HT-29 (cell line): ENCODE measurements around the gene SP3. TPM values are rescaled to one million over a fixed set of nuclear protein-coding genes. Genes with fewer than 3 reads are reported as not detected.

ENCODE experiments used
- DNase-seq: peaks from one replicate; pipeline ENCODE4 v3.0.0-alpha.2; 2015; ENCODE audit warnings: low spot score
- total RNA-seq: library from RNA; depleted of rRNA; stranded (reverse); fragments of >200 nt; shearing (Covaris generic); gene quantifications from 2 replicates; pipeline ENCODE4 v1.2.3, GENCODE V29; 2014

Gene SP3
- total RNA-seq, 1 experiment from 2014 or later: 102 TPM

DNA sequence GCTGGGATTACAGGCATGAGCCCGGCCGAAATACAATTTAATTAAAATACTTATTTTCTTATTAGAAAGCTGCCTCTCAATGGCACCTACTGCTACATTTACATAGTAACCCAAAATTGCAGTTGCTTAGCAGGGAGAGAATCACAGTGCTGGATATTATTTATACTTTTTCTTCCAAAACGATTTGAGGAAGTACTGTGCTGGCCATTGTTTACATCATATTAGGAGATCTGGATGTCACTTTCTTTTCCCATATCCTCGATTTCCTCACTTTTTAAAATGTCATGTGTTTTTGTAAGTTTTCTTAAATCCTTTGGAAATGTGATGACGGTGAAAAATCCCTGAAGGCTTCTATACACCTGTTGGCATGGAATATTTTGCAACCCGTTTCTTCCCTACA, 3.4 kb upstream of the SP3 start:
- no peak for DNase-seq

DNA sequence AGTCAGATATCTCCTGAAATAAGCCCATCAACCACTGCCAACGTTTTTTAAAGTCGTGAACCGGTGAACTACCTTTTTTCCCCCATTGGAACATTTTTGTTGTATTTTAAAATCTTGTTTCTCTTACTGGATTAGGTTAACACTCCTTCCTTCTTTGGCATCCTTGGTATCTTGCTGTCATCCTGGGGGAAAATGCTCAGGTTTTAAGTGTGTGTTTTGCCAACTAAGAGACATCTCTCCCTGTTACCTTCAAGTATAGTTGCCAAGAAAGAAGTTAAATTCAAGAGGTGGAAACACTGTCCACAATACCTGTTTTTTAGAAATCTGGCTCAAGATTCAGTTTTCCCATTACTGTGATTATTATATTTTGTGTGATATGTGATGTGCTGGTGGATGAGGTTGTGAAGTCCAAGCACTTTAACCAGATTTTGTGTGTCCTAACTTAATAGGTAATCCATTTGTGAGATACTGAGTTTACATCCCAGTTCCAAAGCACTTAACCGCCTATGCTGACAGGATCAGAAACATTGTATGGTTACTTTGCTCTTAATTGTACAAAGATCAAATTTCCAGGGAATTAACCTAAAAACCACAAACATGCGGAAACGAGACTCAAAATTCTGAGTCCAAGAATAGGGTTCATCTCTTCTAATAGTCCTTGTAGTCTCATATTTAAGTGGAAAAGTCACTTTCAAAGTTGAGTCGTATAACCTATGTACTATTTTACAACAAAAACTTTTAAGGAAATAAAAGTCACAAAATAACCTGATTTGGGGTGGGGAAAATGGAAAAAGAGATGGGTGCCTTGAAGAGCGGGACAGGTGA, 1.3 kb upstream of the SP3 start:
- peak; percentile 66 for DNase-seq

DNA sequence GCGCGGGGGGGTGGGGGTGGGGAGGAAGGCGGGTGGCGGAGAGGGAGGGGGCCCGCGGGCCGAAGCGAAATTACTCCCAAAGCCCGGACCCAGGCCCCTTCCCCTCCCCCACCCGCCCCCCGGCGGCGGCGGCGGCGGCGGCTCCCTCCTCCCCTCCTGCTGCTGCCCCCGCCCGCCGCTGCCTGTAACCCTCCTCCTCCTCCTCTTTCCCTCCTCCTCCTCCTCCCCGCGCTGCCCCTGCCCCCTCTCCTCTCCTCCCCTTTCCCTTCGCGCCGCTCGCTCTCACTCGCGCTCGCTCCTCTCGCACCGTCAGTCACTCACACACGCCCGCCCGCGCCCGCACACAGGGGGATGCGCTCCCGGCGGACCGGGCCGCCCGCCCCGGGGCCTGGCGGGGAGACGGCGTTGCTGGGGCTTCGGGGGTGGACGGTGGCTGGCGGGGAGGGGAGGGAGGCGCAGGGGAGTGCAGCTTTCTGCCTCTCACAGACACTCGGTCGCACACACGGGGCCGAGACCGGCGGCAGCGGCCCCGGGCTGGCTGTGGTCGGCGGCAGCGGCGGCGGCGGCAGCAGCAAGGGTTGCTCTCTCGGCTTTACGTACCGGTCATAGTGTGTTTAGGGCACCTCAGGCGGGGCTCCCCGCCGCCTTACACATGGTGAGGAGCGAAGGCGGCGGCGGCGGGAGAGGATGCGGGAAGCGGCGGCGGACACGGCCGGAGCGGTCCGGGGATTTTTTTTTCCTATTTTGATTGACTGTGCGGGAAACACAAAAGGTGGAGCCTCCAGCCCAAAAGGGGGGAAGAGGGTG, 405 bp downstream of the SP3 start:
- peak; percentile 70 for DNase-seq

GRCh38 chr2:173963817-173964564, 1.2 kb downstream of the SP3 start:
- DNase-seq: peak; percentile 85

GRCh38 chr2:173963323-173963816, 1.8 kb downstream of the SP3 start:
- peak; percentile 67 for DNase-seq

DNA sequence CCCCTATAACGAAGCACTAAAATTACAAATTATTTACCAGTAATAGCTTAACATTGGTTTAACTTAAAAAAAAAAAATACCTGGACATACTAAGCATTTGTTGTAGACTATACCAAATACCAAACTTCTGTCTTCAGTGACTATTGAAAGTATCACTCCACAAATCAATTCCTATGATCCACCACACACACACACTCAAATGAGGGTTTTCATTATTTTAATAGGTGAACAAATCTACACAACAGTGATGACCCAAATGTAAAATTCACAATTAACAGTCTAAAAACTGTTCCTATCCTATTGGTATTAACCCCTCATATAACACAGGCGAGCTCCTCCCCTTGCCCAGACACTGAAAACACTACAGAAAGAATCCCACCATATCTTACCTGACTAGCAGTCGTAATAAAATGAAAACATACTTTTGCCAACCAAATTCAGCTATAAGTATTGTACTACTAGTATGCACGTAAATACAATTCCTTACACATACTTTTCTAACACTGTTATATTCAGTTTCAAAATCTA, 2.5 kb downstream of the SP3 start:
- DNase-seq: peak; percentile 34

DNA sequence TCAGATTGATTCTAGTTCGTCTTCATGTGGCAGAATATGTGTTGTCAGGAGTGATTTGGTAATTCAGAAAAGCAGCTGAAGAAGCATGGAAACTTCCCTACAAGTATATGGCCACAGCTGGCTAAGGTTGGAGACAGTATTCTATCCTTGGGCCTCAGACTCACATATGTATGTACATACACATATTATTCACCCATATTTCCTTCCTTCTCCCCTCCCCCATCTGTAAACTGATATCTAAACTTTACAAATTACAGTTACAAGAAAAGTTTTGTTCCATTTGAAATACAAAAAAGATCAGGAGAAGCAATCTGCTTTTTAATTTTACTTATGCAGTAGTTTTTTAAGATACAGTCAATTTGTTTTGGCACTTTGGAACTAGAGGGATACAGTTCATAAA, 3.1 kb downstream of the SP3 start:
- DNase-seq: peak; percentile 40

DNA sequence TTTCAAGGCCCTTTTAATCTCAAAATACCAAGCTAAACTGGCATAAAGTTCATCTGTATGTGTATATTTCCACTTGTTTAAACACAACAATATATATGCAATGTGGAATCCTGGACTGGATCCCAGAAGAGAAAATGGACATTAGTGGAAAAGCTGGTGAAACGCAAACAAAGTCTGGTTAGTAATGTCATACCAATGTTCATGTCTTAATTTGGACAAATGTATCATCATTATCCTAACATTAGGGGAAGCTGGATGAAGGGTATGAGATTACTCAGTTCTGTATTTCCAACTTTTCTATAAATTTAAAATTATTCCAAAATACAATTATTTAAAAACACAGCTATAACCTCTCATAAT, 3.8 kb downstream of the SP3 start:
- no peak for DNase-seq

GRCh38 chr2:173959909-173960308, 5.3 kb downstream of the SP3 start:
- no peak for DNase-seq

DNA sequence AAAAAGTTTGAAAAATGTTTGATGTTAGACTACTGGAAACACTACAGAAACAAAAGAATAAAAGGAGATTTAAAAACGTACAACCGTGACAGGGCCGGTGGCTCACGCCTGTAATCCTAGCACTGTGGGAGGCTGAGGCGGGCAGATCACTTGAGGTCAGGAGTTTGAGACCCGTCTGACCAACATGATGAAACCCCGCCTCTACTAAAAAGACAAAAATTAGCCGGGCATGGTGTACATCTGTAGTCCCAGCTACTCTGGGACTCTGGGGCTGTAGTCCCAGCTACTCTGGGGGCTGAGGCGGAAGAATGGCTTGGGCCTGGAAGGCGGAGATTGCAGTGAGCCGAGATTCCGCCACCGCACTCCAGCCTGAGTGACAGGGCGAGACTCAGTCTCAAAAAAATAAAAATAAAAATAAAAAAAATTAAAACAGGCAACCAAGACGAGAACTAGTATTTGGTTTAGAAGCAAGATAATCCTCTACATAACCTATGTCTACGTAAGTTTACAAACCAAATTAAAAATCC, 5.8 kb downstream of the SP3 start:
- DNase-seq: no peak

DNA sequence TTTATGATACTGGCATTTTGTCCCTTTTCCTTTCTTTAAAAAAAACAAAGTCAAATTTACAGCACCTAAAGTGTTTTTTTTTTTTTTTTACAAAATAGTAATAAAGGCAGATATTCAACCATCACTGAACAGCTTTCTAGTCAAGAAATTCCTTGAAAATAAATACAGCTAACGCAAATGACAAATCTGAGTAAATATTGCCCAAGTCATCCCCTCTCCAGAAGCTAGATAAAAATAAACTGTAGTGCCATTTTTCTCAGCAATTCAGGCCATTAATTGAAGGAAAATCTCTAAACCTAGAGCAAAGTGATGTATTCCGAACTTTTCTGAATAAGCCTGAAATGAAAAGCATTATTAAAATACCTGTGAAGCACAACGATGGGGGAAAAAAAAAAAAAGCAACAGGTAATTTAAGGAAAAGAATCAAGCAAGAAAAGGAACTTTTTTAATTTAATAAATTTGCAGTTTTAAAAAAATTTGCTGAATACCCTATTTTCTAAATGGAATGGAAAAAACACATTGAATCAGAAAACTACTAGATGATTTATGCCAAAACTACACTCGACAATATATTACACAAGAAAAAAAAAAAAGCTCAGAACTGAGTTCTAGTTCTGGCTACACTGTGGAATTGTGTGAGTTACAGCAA, 6.9 kb downstream of the SP3 start:
- DNase-seq: no peak

GRCh38 chr2:173957517-173957916, 7.7 kb downstream of the SP3 start:
- no peak for DNase-seq

DNA sequence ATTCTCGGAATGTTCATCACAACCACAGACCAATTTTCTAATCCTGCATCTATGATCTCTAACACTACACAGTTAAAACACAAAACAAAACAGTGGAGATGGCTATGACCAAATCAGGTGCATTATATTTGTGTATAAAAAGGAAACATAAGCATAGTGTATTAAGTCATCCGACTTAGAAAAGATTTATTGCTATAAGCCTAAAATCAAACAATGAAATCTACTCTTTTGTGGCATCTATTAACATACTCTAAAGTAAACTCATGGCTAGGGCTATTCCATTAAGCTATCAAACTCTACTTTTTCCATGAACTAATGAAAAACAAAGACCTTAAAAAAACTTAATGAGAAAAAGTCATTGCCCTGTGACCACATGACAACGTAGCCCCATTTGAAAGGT, 8.7 kb downstream of the SP3 start:
- DNase-seq: no peak

GRCh38 chr2:173955867-173956266, 9.3 kb downstream of the SP3 start:
- DNase-seq: no peak

GRCh38 chr2:173955004-173955403, 10.2 kb downstream of the SP3 start:
- no peak for DNase-seq

DNA sequence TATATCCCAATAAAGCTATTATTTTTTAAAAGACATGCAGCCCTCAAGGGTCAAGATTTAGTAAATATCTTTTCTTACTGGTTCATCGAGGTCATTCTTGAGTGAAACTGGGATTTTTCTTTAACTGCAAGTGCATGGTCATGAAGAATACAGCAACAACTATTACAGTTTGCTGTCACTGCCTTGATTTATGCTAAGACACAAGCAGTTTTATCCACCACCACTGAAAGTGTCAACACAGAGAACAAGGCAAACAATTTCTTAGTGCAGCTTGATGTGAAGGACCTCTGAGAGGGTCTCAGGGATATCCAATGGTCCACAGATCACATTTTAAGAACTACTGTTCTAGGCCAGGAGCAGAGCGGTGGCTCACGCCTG, 12.1 kb downstream of the SP3 start:
- DNase-seq: no peak

- no peak for DNase-seq
Measured at GRCh38 chr2:173952267-173953046, 12.7 kb downstream of the SP3 start.

- DNase-seq: no peak
Measured at GRCh38 chr2:173948842-173949241, 16.3 kb downstream of the SP3 start.

DNA sequence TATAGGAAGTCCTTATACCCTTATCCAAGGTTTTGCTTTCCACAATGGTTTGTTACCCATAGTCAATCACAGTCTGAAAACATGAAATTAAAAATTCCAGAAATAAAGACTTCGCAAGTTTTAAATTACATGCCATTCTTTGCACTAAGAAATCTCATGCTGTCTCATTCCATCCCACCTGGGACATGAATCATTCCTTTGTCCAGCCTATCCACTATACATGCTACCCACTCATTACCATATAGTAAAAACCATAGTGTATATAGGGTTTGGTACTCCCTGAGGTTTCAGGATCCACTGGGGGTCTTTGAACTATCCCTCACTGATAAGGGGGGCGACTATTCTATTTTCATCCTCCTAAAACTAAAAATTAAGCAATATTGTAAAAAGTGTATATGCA, 17.0 kb downstream of the SP3 start:
- DNase-seq: no peak

GRCh38 chr2:173947131-173947530, 18.0 kb downstream of the SP3 start:
- DNase-seq: no peak
